T1000 (cell line): Measurements from ENCODE around the gene PDE4D.
"Not testable (repeated sequence)": the region's sequence is repeated elsewhere in the genome, so short reads cannot be mapped to it uniquely, and the experiment has no call there.

Experiments
- DNase-seq: peaks from one replicate; lab custom pipeline; 2025; ENCODE audit warnings: mixed read lengths; lab: John Stamatoyannopoulos, UW

Gene PDE4D

DNA sequence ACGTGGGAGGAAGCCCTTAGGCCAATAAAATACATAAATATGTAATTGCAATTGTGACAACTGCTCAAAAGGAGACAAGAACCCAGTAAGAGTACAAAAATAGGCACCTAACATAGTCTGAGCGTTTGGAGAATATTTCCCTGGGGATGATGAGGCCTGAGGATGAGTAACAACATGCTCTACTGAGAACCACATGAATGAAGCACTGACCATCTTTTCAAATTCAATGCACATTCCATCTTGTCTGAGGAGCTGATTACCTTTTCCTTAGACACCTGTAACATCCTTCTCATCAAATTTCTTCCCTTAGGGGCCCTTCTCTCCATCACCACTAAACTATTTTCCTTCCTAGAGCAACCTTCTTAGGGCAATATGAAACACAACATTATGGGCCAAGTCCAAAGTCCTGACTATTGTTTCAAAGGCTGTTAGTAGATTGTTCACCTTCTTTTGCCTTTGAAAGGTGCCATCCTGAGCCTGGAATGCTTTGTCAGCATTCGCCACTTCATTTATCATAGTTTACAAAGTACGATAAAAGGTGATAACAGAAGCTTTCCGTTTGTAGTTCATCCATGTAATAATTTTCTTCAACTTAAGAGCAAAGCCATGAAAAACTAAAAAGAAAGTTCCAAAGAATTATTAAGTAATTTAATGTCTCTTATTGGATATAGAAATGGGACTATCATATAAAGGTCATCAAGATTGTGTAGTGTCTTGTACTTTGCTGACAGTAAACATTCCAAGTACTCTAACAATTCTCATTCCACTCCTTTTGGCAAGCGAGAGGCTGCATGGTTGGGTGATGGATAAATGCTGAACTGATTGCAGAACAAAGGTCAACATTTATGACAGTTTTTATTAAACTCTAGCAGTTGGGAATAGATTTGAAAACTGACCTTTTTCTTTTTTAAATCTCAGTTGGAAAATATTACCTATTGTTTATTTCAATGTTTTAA is 471.3 kb downstream of the PDE4D start:
- DNase-seq, result no peak

- DNase-seq, result no peak
Measured at GRCh38 chr5:59420596-59420995, 472.9 kb downstream of the PDE4D start.

GRCh38 chr5:59418808-59419207 is 474.7 kb downstream of the PDE4D start:
- no peak for DNase-seq

GRCh38 chr5:59416451-59416850 is 477.1 kb downstream of the PDE4D start:
- no peak for DNase-seq

DNA sequence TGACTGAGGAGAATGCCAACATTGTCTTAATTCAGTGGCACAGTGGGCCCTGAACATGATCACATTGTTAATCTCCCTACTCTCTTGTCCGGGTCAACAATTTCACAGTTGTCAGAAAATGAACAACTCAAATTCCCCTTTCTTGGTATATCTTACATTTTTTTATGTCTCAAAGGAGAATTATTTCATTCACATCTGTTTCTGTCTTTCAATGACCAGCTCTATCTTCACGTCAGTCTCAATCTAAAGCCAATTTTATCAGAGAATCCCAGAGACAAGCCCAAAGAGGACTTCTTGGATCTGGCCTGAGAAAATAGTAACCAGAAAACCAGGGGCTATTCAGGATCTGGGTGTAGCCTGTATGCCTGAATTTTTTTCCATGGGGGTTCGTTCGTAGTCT is 477.5 kb downstream of the PDE4D start:
- DNase-seq, result no peak

DNA sequence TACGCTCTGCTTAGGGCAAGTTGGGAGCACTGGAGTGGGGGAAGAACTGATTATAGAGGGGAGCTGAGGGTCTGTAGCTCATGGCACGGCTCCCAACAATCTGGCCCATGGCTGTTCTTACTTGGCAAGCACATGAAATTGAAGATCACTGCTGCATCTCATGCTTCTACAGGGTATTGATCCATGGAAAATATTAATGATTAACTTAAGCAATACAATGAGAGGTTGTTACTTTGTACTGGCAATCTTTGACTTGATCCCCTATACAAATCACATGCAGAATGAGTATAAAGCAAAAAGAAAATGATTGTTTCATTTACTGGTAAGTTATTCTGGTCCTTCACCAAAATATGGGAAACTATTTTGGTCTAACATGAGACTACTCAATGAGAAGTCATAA is 481.1 kb downstream of the PDE4D start:
- no peak for DNase-seq

DNA sequence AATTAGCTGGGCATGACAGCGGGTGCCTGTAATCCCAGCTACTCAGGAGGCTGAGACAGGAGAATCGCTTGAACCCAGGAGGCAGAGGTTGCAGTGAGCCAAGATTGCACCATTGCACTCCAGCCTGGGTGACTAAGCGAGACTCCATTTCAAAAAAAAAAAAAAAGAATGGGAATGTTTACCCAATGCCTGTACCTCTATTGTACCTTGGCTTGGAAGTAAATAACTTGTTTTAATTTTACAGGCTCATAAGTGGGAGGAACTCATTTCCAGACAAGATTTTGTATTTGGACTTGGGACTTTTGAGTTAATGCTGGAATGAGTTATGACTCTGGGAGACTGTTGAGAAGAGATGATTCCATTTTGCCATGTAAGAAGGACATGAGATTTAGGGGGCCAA is 484.5 kb downstream of the PDE4D start:
- not testable (repeated sequence) for DNase-seq

- no peak for DNase-seq
Measured at GRCh38 chr5:59407967-59408366, 485.6 kb downstream of the PDE4D start.

GRCh38 chr5:59401637-59402036 is 491.9 kb downstream of the PDE4D start:
- DNase-seq, result no peak

DNA sequence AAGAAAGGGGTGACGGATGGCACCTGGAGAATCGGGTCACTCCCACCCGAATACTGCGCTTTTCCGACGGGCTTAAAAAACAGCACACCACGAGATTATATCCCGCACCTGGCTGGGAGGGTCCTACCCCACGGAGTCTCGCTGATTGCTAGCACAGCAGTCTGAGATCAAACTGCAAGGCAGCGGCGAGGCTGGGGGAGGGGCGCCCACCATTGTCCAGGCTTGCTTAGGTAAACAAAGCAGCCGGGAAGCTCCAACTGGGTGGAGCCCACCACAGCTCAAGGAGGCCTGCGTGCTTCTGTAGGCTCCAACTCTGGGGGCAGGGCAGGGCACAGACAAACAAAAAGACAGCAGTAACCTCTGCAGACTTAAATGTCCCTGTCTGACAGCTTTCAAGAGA is 498.6 kb downstream of the PDE4D start:
- not testable (repeated sequence) for DNase-seq

- DNase-seq, result no peak
Measured at GRCh38 chr5:59393585-59394420, 499.7 kb downstream of the PDE4D start.

GRCh38 chr5:59391576-59391975 is 501.9 kb downstream of the PDE4D start:
- DNase-seq, result no peak

DNA sequence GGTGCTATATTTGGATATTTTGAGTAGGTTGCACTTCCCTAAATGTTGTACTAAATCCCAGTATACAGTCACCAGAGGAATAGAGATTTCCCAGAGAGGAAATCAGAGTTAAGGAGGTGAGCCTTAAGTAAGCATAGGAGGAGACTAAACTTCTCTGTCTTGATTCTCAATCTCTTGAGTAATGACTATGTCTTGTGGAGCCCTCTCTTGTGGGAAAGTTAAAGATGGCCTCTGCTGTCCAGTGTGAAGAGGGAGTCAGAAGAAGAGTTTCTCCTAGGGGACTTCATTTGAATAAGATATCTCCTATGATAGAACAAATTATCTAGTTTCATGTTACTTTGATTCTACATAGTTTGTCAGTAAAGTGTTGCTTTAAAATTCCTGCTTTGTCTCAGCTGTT is 502.5 kb downstream of the PDE4D start:
- DNase-seq, result no peak

GRCh38 chr5:59390074-59390659 is 503.4 kb downstream of the PDE4D start:
- DNase-seq, result no peak

DNA sequence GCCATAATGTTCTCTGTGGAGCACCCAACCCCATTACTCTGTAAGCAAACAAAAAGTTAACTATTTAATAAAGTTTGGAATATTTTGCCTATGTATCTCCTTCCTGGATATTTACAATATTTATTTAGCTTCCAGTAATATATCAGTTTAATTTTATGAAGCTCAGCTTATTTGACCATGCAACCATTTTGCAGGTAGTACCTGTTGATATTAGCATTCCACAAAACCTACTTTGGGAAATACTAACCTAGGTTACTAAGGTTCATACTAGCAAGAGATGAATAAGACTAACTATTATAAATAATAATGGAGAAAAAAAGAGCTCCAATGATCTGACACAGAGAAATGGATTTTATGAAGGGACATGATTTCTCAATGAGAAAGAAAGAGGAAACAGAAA is 506.4 kb downstream of the PDE4D start:
- no peak for DNase-seq

- no peak for DNase-seq
Measured at GRCh38 chr5:59385700-59386099, 507.8 kb downstream of the PDE4D start.

DNA sequence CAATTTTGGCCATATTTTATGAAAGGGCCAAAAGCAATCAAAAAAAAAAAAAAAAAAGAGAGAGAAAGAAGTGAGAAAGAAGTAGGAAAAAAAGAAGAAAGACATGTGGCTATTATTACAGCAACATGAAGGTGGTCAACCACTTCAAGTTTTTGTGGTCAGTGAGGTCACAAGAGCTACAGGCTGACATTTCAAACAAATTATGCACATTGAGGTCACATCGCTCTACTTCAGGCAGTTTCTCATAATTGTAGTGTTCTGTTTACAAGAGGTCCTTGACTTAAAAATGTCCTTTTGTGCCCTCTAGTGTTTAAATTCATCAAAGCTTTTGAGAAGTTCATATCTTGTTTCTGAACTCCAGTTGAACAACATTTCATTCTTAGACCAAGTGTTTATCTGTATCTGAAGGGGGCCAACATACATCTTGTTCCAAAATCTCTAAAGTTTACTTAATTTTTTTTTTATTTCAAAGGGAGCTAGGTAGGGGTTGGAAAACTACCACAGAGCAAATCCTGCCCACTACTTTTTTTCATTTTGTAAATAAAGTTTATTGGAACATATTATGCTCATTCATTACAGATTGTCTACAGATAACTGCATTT is 513.1 kb downstream of the PDE4D start:
- peak; percentile 29 for DNase-seq

- not testable (repeated sequence) for DNase-seq
Measured at GRCh38 chr5:59374036-59374435, 519.5 kb downstream of the PDE4D start.

DNA sequence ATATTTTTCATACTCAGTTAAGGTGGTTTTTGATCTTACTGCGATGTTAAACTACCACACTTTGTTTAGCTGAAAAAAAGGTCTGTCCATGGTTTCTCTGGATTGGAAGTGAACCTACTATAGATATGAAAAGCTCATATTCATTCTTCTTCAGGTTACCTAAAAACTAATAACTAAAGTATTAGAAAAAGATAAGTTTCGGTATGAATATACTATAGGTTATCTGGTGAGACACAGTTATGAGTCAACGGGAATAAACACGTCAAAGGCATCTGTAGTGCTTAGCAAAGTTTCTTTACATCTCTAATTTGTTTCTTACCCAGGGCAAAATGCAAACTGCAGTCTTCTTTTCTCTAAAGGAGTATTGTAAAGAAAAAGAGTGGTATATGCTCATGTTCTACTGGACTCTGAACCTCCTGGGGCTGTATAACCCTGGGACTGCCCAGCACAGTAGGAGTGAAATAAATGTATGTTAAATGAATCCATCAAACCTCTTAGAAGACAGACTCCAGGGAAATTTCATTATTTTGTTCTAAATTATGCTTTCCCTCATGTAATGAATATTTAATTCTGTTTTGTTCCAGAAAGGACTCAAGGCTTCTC is 521.9 kb downstream of the PDE4D start:
- DNase-seq, result no peak

DNA sequence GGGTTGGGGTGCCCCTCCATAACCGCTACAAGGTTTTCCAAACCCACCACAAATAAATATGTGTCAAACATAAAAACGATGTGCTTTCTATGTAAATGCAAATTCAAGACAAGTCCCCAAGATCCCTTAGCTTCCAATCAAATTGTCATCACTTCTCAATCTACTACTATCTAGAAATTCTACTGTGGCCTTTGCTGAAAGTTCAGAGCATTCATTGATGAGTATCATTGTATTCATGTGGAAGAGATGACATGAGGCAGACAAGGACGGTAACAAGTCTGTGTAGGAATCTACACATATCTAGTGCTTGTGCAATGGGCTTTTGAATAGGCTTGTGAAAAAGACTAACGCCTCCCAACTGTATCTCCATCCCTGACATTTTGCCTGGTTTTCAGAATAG is 524.6 kb downstream of the PDE4D start:
- no peak for DNase-seq

DNA sequence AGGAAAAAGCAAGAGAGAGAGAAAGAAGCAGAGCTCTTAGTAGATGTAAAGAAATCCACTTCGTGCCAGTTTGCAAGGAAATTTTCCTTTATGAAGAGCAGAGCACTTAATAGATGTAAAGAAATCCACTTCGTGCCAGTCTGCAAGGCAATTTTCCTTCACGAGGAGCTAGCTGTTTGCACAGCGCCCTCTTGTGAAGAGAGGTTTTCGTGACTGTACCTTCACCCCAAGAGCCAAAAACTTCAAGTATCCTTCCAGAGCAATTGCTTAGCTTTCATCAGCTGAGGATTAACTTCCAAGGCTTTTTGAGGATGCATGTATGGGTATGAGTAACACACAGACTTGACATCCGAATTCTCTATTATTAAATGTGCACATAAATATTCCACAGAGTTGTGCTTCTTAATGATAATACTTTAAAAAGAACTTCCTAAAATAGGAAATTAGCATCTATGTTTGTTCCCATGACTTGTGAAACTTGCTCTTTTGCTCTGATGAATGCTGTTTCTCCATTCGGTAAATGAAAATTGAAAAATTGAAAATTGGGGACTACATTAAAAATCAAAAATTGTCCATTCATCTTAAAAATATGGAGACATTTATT is 525.6 kb downstream of the PDE4D start:
- no peak for DNase-seq
